ENCODE results near the gene CEP162. TPM values are rescaled to one million over a fixed set of nuclear protein-coding genes. Genes with fewer than 3 reads are reported as not detected.

Gene CEP162
- total RNA-seq, 1 experiment from 2014 or later: 2.3 TPM

DNA sequence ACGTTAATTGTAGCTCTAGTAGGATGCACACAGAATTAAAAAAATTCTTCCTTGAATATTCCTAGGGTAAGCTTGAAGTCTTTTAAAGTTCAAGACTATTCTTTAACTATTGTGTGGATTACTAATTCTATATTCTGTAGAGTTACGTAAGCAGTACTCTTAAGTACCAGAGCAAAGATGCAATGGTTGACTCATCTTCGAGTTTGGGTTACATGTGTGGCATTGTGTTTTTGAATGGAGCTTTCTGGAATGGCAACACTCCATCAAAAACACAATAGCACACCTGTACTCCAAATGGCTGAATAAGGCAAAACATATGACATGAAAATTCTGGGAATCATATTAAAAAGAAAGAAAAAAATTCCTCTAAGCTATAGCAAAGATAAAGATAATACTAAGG, 33.5 kb upstream of the CEP162 start:
- no peak for ATAC-seq
- H4K20me1 ChIP-seq (ENCODE audit: low read length): no peaks in the 10 kb centered on the region
- no peak overlapping the region for H3K4me2 ChIP-seq (ENCODE audit: low read length)
- no peaks in the 10 kb centered on the region for H3F3A ChIP-seq (ENCODE audit: low read length, unreplicated experiment)
- TF ChIP-seq EZH2phosphoT487 (IDR thresholded peaks at IDR 0.05; ENCODE audit: borderline replicate concordance, low read length): no peak
- TF ChIP-seq, protein P1, sequence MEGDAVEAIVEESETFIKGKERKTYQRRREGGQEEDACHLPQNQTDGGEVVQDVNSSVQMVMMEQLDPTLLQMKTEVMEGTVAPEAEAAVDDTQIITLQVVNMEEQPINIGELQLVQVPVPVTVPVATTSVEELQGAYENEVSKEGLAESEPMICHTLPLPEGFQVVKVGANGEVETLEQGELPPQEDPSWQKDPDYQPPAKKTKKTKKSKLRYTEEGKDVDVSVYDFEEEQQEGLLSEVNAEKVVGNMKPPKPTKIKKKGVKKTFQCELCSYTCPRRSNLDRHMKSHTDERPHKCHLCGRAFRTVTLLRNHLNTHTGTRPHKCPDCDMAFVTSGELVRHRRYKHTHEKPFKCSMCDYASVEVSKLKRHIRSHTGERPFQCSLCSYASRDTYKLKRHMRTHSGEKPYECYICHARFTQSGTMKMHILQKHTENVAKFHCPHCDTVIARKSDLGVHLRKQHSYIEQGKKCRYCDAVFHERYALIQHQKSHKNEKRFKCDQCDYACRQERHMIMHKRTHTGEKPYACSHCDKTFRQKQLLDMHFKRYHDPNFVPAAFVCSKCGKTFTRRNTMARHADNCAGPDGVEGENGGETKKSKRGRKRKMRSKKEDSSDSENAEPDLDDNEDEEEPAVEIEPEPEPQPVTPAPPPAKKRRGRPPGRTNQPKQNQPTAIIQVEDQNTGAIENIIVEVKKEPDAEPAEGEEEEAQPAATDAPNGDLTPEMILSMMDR (conservative IDR thresholded peaks at IDR 0.05; ENCODE audit: low read depth, low read length): no peak
- TF ChIP-seq EZH2 (IDR thresholded peaks at IDR 0.05; ENCODE audit: low read length, unreplicated experiment): no peak
- POLR2A ChIA-PET (ENCODE audit: unreplicated experiment): no interaction called here
- H3K9me2 ChIP-seq (replicated peaks; ENCODE audit: low read length): no peaks in the 10 kb centered on the region
- no peak for DNase-seq
- H3K9ac ChIP-seq (ENCODE audit: low read length): no peak overlapping the region
- CTCF ChIA-PET: interaction anchor here (0.6 kb wide), 1 partner anchor 330 kb away, joined by 3 read pairs; no protein-coding TSS in a partner anchor
- no TSS peak for BruUV-seq (replicated peaks)
- H3K36me3 ChIP-seq (ENCODE audit: low read depth, low read length): no peaks in the 10 kb centered on the region
- no peak overlapping the region for H2AFZ ChIP-seq (ENCODE audit: low read length)
- no peaks in the 10 kb centered on the region for H3K79me2 ChIP-seq (ENCODE audit: low read length)
- no peak overlapping the region for H3K27ac ChIP-seq (ENCODE audit: low read length)
- H3K4me3 ChIP-seq (ENCODE audit: low read length): no peak overlapping the region
- intact Hi-C loops (cut with micrococcal nuclease): no loop called here
- H3K9me3 ChIP-seq (ENCODE audit: low read length): no peaks in the 10 kb centered on the region
- no peaks in the 10 kb centered on the region for H3K4me1 ChIP-seq (ENCODE audit: insufficient read depth, low read length)
- H3K27me3 ChIP-seq (ENCODE audit: low read length): peaks cover 93% of the 10 kb centered on the region

DNA sequence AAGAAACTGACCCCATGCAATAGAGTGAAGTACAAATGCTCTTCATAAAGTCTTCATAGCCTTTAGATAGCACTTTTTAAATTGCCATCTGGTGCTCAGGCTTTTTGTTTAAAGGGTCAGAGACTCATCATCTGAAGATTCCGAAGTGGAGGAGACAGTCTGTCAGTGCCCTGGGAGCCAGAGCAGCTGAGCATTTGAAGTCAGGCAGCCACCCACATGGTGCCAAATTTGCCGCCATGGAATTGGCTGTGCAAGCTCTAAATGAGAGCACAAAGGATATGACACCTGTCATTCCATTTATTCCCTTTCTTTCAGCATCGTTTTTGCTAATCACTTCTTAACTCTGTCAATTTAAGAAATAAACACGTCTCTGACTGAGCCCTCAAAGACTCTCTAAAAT, 32.8 kb upstream of the CEP162 start:
- Histone ChIP-seq H4K20me1 (ENCODE audit: low read length) (no peaks in the 10 kb centered on the region), H3K4me3 (ENCODE audit: low read length) (no peak overlapping the region), H3K9me3 (ENCODE audit: low read length) (no peaks in the 10 kb centered on the region), H3K27ac (ENCODE audit: low read length) (no peak overlapping the region), H3F3A (ENCODE audit: low read length, unreplicated experiment) (no peaks in the 10 kb centered on the region), H3K9ac (ENCODE audit: low read length) (no peak overlapping the region), H3K4me2 (ENCODE audit: low read length) (no peak overlapping the region), H3K27me3 (ENCODE audit: low read length) (peaks cover 98% of the 10 kb centered on the region), H3K9me2 (replicated peaks; ENCODE audit: low read length) (no peaks in the 10 kb centered on the region), H3K4me1 (ENCODE audit: insufficient read depth, low read length) (no peaks in the 10 kb centered on the region), H3K36me3 (ENCODE audit: low read depth, low read length) (no peaks in the 10 kb centered on the region), H3K79me2 (ENCODE audit: low read length) (no peaks in the 10 kb centered on the region), H2AFZ (ENCODE audit: low read length) (no peak overlapping the region)
- CTCF ChIA-PET: no interaction called here
- TF ChIP-seq, protein P1 (conservative IDR thresholded peaks at IDR 0.05; ENCODE audit: low read depth, low read length): no peak
- TF ChIP-seq EZH2 (IDR thresholded peaks at IDR 0.05; ENCODE audit: low read length, unreplicated experiment) (no peak), EZH2phosphoT487 (IDR thresholded peaks at IDR 0.05; ENCODE audit: borderline replicate concordance, low read length) (no peak)
- DNase-seq (no peak), ATAC-seq (no peak)
- POLR2A ChIA-PET (ENCODE audit: unreplicated experiment): no interaction called here
- intact Hi-C loops (cut with micrococcal nuclease): no loop called here
- BruUV-seq (replicated peaks): no TSS peak

DNA sequence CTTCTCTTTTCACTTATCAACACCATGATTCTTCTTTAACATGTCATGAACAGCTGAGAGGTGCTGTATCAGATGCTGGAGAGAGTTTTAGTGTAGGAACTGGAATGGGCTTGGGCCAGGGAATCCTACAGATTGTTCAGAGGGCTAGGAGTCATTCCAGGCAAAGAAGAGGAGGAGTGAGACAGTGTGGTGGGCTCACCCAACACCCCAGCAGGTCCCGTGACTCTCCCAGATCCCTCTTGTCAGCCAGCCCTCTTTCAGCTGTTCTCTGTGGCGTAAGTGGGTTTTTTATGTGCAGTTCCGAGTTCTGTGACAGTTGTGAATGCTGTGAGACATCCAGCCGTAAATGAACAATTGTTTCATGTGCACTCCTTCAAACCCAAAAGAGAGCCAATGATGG, 31.4 kb upstream of the CEP162 start:
- ChIA-PET CTCF (no interaction called here), POLR2A (ENCODE audit: unreplicated experiment) (no interaction called here)
- Histone ChIP-seq H3K27ac (ENCODE audit: low read length) (no peak overlapping the region), H3K36me3 (ENCODE audit: low read depth, low read length) (no peaks in the 10 kb centered on the region), H3K27me3 (ENCODE audit: low read length) (peaks cover 93% of the 10 kb centered on the region), H4K20me1 (ENCODE audit: low read length) (no peaks in the 10 kb centered on the region), H3K9me2 (replicated peaks; ENCODE audit: low read length) (no peaks in the 10 kb centered on the region), H3K4me3 (ENCODE audit: low read length) (no peak overlapping the region), H3K4me1 (ENCODE audit: insufficient read depth, low read length) (no peaks in the 10 kb centered on the region), H3K4me2 (ENCODE audit: low read length) (no peak overlapping the region), H3K9ac (ENCODE audit: low read length) (no peak overlapping the region), H3K79me2 (ENCODE audit: low read length) (no peaks in the 10 kb centered on the region), H3K9me3 (ENCODE audit: low read length) (no peaks in the 10 kb centered on the region), H3F3A (ENCODE audit: low read length, unreplicated experiment) (no peaks in the 10 kb centered on the region), H2AFZ (ENCODE audit: low read length) (no peak overlapping the region)
- no peak for ATAC-seq
- BruUV-seq (replicated peaks): no TSS peak
- intact Hi-C loops (cut with micrococcal nuclease): no loop called here
- TF ChIP-seq, protein P1 (conservative IDR thresholded peaks at IDR 0.05; ENCODE audit: low read depth, low read length): no peak
- no peak for TF ChIP-seq EZH2 (IDR thresholded peaks at IDR 0.05; ENCODE audit: low read length, unreplicated experiment)
- TF ChIP-seq EZH2phosphoT487 (IDR thresholded peaks at IDR 0.05; ENCODE audit: borderline replicate concordance, low read length): no peak
- no peak for DNase-seq

Measured in PC-3 (cell line).